Endothelial cell (in vitro differentiated cells): ENCODE measurements around the gene GCNT4. TPM values are rescaled to one million over a fixed set of nuclear protein-coding genes. Genes with fewer than 3 reads are reported as not detected.

Experiments used
- DNase-seq: peaks from one replicate; pipeline ENCODE4 v3.0.0; 2021; ENCODE audit warnings: low spot score
- H3K27ac Mint-ChIP-seq: one replicate; pipeline ENCODE4 v1.8.0; 2021; ENCODE audit warnings: mixed read lengths, inconsistent platforms; ENCODE audit not compliant: unreplicated experiment
- H3K27me3 Mint-ChIP-seq: one replicate; pipeline ENCODE4 v1.8.0; 2021; ENCODE audit warnings: mild to moderate bottlenecking, moderate library complexity, mixed read lengths, inconsistent platforms; ENCODE audit not compliant: unreplicated experiment
- H3K36me3 Mint-ChIP-seq: one replicate; pipeline ENCODE4 v1.8.0; 2021; ENCODE audit warnings: mild to moderate bottlenecking, low read depth, mixed read lengths, inconsistent platforms; ENCODE audit not compliant: unreplicated experiment
- H3K4me1 Mint-ChIP-seq: one replicate; pipeline ENCODE4 v1.8.0; 2021; ENCODE audit warnings: mild to moderate bottlenecking, mixed read lengths, inconsistent platforms; ENCODE audit not compliant: unreplicated experiment
- H3K4me3 Mint-ChIP-seq: one replicate; pipeline ENCODE4 v1.8.0; 2021; ENCODE audit warnings: mild to moderate bottlenecking, mixed read lengths, inconsistent platforms; ENCODE audit not compliant: unreplicated experiment
- H3K9me3 Mint-ChIP-seq: one replicate; pipeline ENCODE4 v1.8.0; 2021; ENCODE audit warnings: mixed read lengths, inconsistent platforms; ENCODE audit not compliant: unreplicated experiment
- CTCF ChIP-seq: fragments of 200-600 bp; sonication (generic); IDR thresholded peaks from one replicate; pipeline ENCODE4 v1.5.0; 2021; ENCODE audit warnings: antibody characterized with exemption; ENCODE audit not compliant: unreplicated experiment
- total RNA-seq: library from RNA; stranded (reverse); fragmentation: NEBNext Ultra II Directional; extraction: Animal tissue kit (Norgen Biotek cat#: 25700); gene quantifications from one replicate; pipeline ENCODE4 v1.2.1, GENCODE V29; 2021; ENCODE audit not compliant: unreplicated experiment

The GCNT4 gene
- total RNA-seq, 1 donor from 2014 or later, result 0.54 TPM

- Mint-ChIP-seq H3K9me3 (no peaks in the 10 kb centered on the region), H3K36me3 (no peaks in the 10 kb centered on the region), H3K27ac (no peak overlapping the region), H3K27me3 (no peaks in the 10 kb centered on the region), H3K4me1 (no peaks in the 10 kb centered on the region), H3K4me3 (no peak overlapping the region)
- no peak for TF ChIP-seq CTCF
- no peak for DNase-seq
These were observed 15.1 kb upstream of the GCNT4 start for GRCh38 chr5:75067434-75067833.

- no peak overlapping the region for H3K27ac Mint-ChIP-seq
- no peaks in the 10 kb centered on the region for H3K9me3 Mint-ChIP-seq
- no peak for TF ChIP-seq CTCF
- no peak overlapping the region for H3K4me3 Mint-ChIP-seq
- no peaks in the 10 kb centered on the region for H3K4me1 Mint-ChIP-seq
- no peaks in the 10 kb centered on the region for H3K27me3 Mint-ChIP-seq
- no peak for DNase-seq
- no peaks in the 10 kb centered on the region for H3K36me3 Mint-ChIP-seq
These were observed 10.7 kb upstream of the GCNT4 start for GRCh38 chr5:75062925-75063531.

- no peaks in the 10 kb centered on the region for H3K36me3 Mint-ChIP-seq
- peaks cover 3% of the 10 kb centered on the region for H3K4me1 Mint-ChIP-seq
- H3K4me3 Mint-ChIP-seq, result no peak overlapping the region
- H3K27me3 Mint-ChIP-seq, result peaks cover 3% of the 10 kb centered on the region
- H3K27ac Mint-ChIP-seq, result no peak overlapping the region
- no peak for DNase-seq
- no peak for TF ChIP-seq CTCF
- H3K9me3 Mint-ChIP-seq, result no peaks in the 10 kb centered on the region
These were observed 7.7 kb upstream of the GCNT4 start for GRCh38 chr5:75059912-75060545.

GRCh38 chr5:75058986-75059535, 6.7 kb upstream of the GCNT4 start:
- Mint-ChIP-seq H3K4me1 (peaks cover 10% of the 10 kb centered on the region), H3K4me3 (no peak overlapping the region), H3K9me3 (no peaks in the 10 kb centered on the region), H3K27me3 (peaks cover 12% of the 10 kb centered on the region), H3K27ac (no peak overlapping the region), H3K36me3 (no peaks in the 10 kb centered on the region)
- DNase-seq, result no peak
- TF ChIP-seq CTCF, result no peak

GRCh38 chr5:75057561-75057960, 5.2 kb upstream of the GCNT4 start:
- H3K27ac Mint-ChIP-seq, result no peak overlapping the region
- H3K4me3 Mint-ChIP-seq, result no peak overlapping the region
- TF ChIP-seq CTCF, result no peak
- no peaks in the 10 kb centered on the region for H3K36me3 Mint-ChIP-seq
- H3K4me1 Mint-ChIP-seq, result peaks cover 13% of the 10 kb centered on the region
- H3K9me3 Mint-ChIP-seq, result no peaks in the 10 kb centered on the region
- H3K27me3 Mint-ChIP-seq, result peaks cover 12% of the 10 kb centered on the region
- no peak for DNase-seq
